ENCODE measurements around the gene LHX4. TPM values are rescaled to one million over a fixed set of nuclear protein-coding genes. Genes with fewer than 3 reads are reported as not detected.

Gene LHX4
- total RNA-seq, 1 donor from 2014 or later = 0.36 TPM

- no peaks in the 10 kb centered on the region for H3K27me3 ChIP-seq (ENCODE audit: insufficient read depth, low read length)
- no peak for TF ChIP-seq EZH2 (IDR thresholded peaks at IDR 0.05; ENCODE audit: insufficient read depth, low read length)
- TF ChIP-seq, protein P1, sequence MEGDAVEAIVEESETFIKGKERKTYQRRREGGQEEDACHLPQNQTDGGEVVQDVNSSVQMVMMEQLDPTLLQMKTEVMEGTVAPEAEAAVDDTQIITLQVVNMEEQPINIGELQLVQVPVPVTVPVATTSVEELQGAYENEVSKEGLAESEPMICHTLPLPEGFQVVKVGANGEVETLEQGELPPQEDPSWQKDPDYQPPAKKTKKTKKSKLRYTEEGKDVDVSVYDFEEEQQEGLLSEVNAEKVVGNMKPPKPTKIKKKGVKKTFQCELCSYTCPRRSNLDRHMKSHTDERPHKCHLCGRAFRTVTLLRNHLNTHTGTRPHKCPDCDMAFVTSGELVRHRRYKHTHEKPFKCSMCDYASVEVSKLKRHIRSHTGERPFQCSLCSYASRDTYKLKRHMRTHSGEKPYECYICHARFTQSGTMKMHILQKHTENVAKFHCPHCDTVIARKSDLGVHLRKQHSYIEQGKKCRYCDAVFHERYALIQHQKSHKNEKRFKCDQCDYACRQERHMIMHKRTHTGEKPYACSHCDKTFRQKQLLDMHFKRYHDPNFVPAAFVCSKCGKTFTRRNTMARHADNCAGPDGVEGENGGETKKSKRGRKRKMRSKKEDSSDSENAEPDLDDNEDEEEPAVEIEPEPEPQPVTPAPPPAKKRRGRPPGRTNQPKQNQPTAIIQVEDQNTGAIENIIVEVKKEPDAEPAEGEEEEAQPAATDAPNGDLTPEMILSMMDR (IDR thresholded peaks at IDR 0.05; ENCODE audit: insufficient read depth, low read depth, low read length) = no peak
- no peak for DNase-seq (ENCODE audit: low read depth)
- no peak overlapping the region for H3K4me2 ChIP-seq (ENCODE audit: low read length)
- H2AFZ ChIP-seq (ENCODE audit: low read depth, low read length) = no peak overlapping the region
- Mint-ChIP-seq H3K27me3 (ENCODE audit: low read depth, unreplicated experiment) (no peaks in the 10 kb centered on the region), H3K9me3 (ENCODE audit: unreplicated experiment) (no peaks in the 10 kb centered on the region), H3K36me3 (ENCODE audit: low read depth, unreplicated experiment) (peaks cover 18% of the 10 kb centered on the region), H3K4me3 (ENCODE audit: unreplicated experiment) (no peak overlapping the region), H3K4me1 (ENCODE audit: low read depth, unreplicated experiment) (no peaks in the 10 kb centered on the region), H3K27ac (ENCODE audit: unreplicated experiment) (no peak overlapping the region)
- H4K20me1 ChIP-seq (ENCODE audit: insufficient read depth, low read length) = peaks cover 19% of the 10 kb centered on the region
- FAIRE-seq = no peak
- H3K27ac ChIP-seq (ENCODE audit: low read depth, low read length) = no peak overlapping the region
- H3K9ac ChIP-seq (ENCODE audit: low read length) = no peak overlapping the region
- H3K9me3 ChIP-seq (ENCODE audit: insufficient read depth, low read depth, low read length) = no peaks in the 10 kb centered on the region
- peaks cover 19% of the 10 kb centered on the region for H3K36me3 ChIP-seq (ENCODE audit: insufficient read depth, low read length)
- no peaks in the 10 kb centered on the region for H3K4me1 ChIP-seq (ENCODE audit: insufficient read depth, low read length)
- H3K4me3 ChIP-seq (ENCODE audit: insufficient read depth, low read depth, low read length) = no peak overlapping the region
- no peaks in the 10 kb centered on the region for H3K79me2 ChIP-seq (ENCODE audit: insufficient read depth, low read length)
These were observed 46.0 kb upstream of the LHX4 start for GRCh38 chr1:180184041-180184440.

- Mint-ChIP-seq H3K9me3 (ENCODE audit: unreplicated experiment) (no peaks in the 10 kb centered on the region), H3K27me3 (ENCODE audit: low read depth, unreplicated experiment) (no peaks in the 10 kb centered on the region), H3K27ac (ENCODE audit: unreplicated experiment) (no peak overlapping the region), H3K4me1 (ENCODE audit: low read depth, unreplicated experiment) (no peaks in the 10 kb centered on the region), H3K4me3 (ENCODE audit: unreplicated experiment) (no peak overlapping the region), H3K36me3 (ENCODE audit: low read depth, unreplicated experiment) (peaks cover 21% of the 10 kb centered on the region)
- Histone ChIP-seq H3K79me2 (ENCODE audit: insufficient read depth, low read length) (no peaks in the 10 kb centered on the region), H3K27ac (ENCODE audit: low read depth, low read length) (no peak overlapping the region), H3K36me3 (ENCODE audit: insufficient read depth, low read length) (peaks cover 28% of the 10 kb centered on the region), H3K9me3 (ENCODE audit: insufficient read depth, low read depth, low read length) (no peaks in the 10 kb centered on the region), H3K4me2 (ENCODE audit: low read length) (no peak overlapping the region), H4K20me1 (ENCODE audit: insufficient read depth, low read length) (peaks cover 11% of the 10 kb centered on the region), H3K27me3 (ENCODE audit: insufficient read depth, low read length) (no peaks in the 10 kb centered on the region), H3K4me3 (ENCODE audit: insufficient read depth, low read depth, low read length) (no peak overlapping the region), H3K9ac (ENCODE audit: low read length) (no peak overlapping the region), H3K4me1 (ENCODE audit: insufficient read depth, low read length) (no peaks in the 10 kb centered on the region), H2AFZ (ENCODE audit: low read depth, low read length) (no peak overlapping the region)
- TF ChIP-seq EZH2 (IDR thresholded peaks at IDR 0.05; ENCODE audit: insufficient read depth, low read length) = no peak
- TF ChIP-seq, protein P1 (IDR thresholded peaks at IDR 0.05; ENCODE audit: insufficient read depth, low read depth, low read length) = no peak
- DNase-seq (ENCODE audit: low read depth) = no peak
- FAIRE-seq = no peak
These were observed 44.8 kb upstream of the LHX4 start for GRCh38 chr1:180185281-180185680.

GRCh38 chr1:180185971-180186645 lies 44.0 kb upstream of the LHX4 start:
- Histone ChIP-seq H3K27me3 (ENCODE audit: insufficient read depth, low read length) (no peaks in the 10 kb centered on the region), H3K9me3 (ENCODE audit: insufficient read depth, low read depth, low read length) (no peaks in the 10 kb centered on the region), H3K4me3 (ENCODE audit: insufficient read depth, low read depth, low read length) (no peak overlapping the region), H3K36me3 (ENCODE audit: insufficient read depth, low read length) (peaks cover 28% of the 10 kb centered on the region), H2AFZ (ENCODE audit: low read depth, low read length) (no peak overlapping the region), H3K9ac (ENCODE audit: low read length) (no peak overlapping the region), H3K4me1 (ENCODE audit: insufficient read depth, low read length) (no peaks in the 10 kb centered on the region), H3K79me2 (ENCODE audit: insufficient read depth, low read length) (no peaks in the 10 kb centered on the region), H3K27ac (ENCODE audit: low read depth, low read length) (no peak overlapping the region), H4K20me1 (ENCODE audit: insufficient read depth, low read length) (peaks cover 11% of the 10 kb centered on the region), H3K4me2 (ENCODE audit: low read length) (no peak overlapping the region)
- no peaks in the 10 kb centered on the region for H3K4me1 Mint-ChIP-seq (ENCODE audit: low read depth, unreplicated experiment)
- DNase-seq (ENCODE audit: low read depth) (no peak), FAIRE-seq (no peak)
- H3K27me3 Mint-ChIP-seq (ENCODE audit: low read depth, unreplicated experiment) = peaks cover under 1% of the 10 kb centered on the region
- no peaks in the 10 kb centered on the region for H3K9me3 Mint-ChIP-seq (ENCODE audit: unreplicated experiment)
- H3K36me3 Mint-ChIP-seq (ENCODE audit: low read depth, unreplicated experiment) = peaks cover 23% of the 10 kb centered on the region
- TF ChIP-seq, protein P1 (IDR thresholded peaks at IDR 0.05; ENCODE audit: insufficient read depth, low read depth, low read length) = no peak
- TF ChIP-seq EZH2 (IDR thresholded peaks at IDR 0.05; ENCODE audit: insufficient read depth, low read length) = no peak
- no peak overlapping the region for H3K27ac Mint-ChIP-seq (ENCODE audit: unreplicated experiment)
- H3K4me3 Mint-ChIP-seq (ENCODE audit: unreplicated experiment) = no peak overlapping the region

Data from astrocyte (in vitro differentiated cells and primary cell).